ENCODE measurements around the gene STXBP6. TPM values are rescaled to one million over a fixed set of nuclear protein-coding genes. Genes with fewer than 3 reads are reported as not detected.

STXBP6 gene
- total and polyA plus RNA-seq, 12 donors = 0.06 to 3.7 (median 0.68) TPM

- Histone ChIP-seq H3K36me3 (replicated peaks in 1 of 2) (no peaks in the 10 kb centered on the region), H3K27ac (no peak overlapping the region), H3K4me3 (no peak overlapping the region), H3K27me3 (no peaks in the 10 kb centered on the region), H3K9me3 (replicated peaks in 1 of 3) (no peaks in the 10 kb centered on the region), H3K4me1 (replicated peaks in 1 of 2) (no peaks in the 10 kb centered on the region)
- TF ChIP-seq CTCF (IDR thresholded peaks at IDR 0.05) (no peak), POLR2A (IDR thresholded peaks at IDR 0.05) (no peak)
- intact Hi-C loops (cut with DNase I) = no loop called here
- WGBS, 4 donors = 56 to 73% (median 65%) methylated on average over 2 of the region's 2 CpGs
- no peak for DNase-seq
Observed at GRCh38 chr14:25041898-25042297, 8.0 kb downstream of the STXBP6 start.

- Histone ChIP-seq H3K4me3 (no peak overlapping the region), H3K27ac (no peak overlapping the region), H3K36me3 (replicated peaks in 1 of 2) (no peaks in the 10 kb centered on the region), H3K4me1 (replicated peaks in 1 of 2) (no peaks in the 10 kb centered on the region), H3K27me3 (no peaks in the 10 kb centered on the region), H3K9me3 (replicated peaks in 1 of 3) (no peaks in the 10 kb centered on the region)
- 75 to 86% (median 84%) methylated on average over 4 of the region's 4 CpGs for WGBS, 4 donors
- TF ChIP-seq CTCF (IDR thresholded peaks at IDR 0.05) (no peak), POLR2A (IDR thresholded peaks at IDR 0.05) (no peak)
- DNase-seq = no peak
- intact Hi-C loops (cut with DNase I) = no loop called here
Observed at GRCh38 chr14:25041484-25041883, 8.5 kb downstream of the STXBP6 start.

GRCh38 chr14:25039933-25040332, 10.0 kb downstream of the STXBP6 start:
- Histone ChIP-seq H3K9me3 (replicated peaks in 1 of 3) (no peaks in the 10 kb centered on the region), H3K27ac (no peak overlapping the region), H3K4me3 (no peak overlapping the region), H3K36me3 (replicated peaks in 1 of 2) (no peaks in the 10 kb centered on the region), H3K27me3 (no peaks in the 10 kb centered on the region), H3K4me1 (replicated peaks in 1 of 2) (no peaks in the 10 kb centered on the region)
- WGBS, 4 donors = 84 to 95% (median 93%) methylated on average over 5 of the region's 5 CpGs
- no peak for DNase-seq
- TF ChIP-seq POLR2A (IDR thresholded peaks at IDR 0.05) (no peak), CTCF (IDR thresholded peaks at IDR 0.05) (no peak)
- intact Hi-C loops (cut with DNase I) = loop anchor here in 1 of 2 donors (5.0 kb wide), 1 partner anchor 233 kb away; no protein-coding TSS in a partner anchor

GRCh38 chr14:25038044-25038668, 11.8 kb downstream of the STXBP6 start:
- 69 to 83% (median 79%) methylated on average over 4 of the region's 4 CpGs for WGBS, 4 donors
- no peaks in the 10 kb centered on the region for H3K36me3 ChIP-seq (replicated peaks in 1 of 2)
- no peak for DNase-seq
- intact Hi-C loops (cut with DNase I) = loop anchor here in 1 of 2 donors (5.0 kb wide), 1 partner anchor 231 kb away; no protein-coding TSS in a partner anchor
- H3K27me3 ChIP-seq = no peaks in the 10 kb centered on the region
- no peaks in the 10 kb centered on the region for H3K9me3 ChIP-seq (replicated peaks in 1 of 3)
- no peak for TF ChIP-seq POLR2A (IDR thresholded peaks at IDR 0.05)
- TF ChIP-seq CTCF (IDR thresholded peaks at IDR 0.05) = no peak
- H3K27ac ChIP-seq = no peak overlapping the region
- no peaks in the 10 kb centered on the region for H3K4me1 ChIP-seq (replicated peaks in 1 of 2)
- no peak overlapping the region for H3K4me3 ChIP-seq
